SJCRH30 (cell line): ENCODE data around the gene FAM222B. TPM values are rescaled to one million over a fixed set of nuclear protein-coding genes. Genes with fewer than 3 reads are reported as not detected.

Experiments used
- DNase-seq, 2 experiments: peaks; one replicate each; pipeline ENCODE4 v3.0.0-alpha.2; 2015 to 2020
- H3K27ac ChIP-seq: fragments of 250-450 bp; sonication (Bioruptor Pico); 2 replicates; pipeline ENCODE4 v1.5.1; 2020; ENCODE audit warnings: mild to moderate bottlenecking, moderate library complexity
- H3K27me3 ChIP-seq: fragments of 250-450 bp; sonication (Bioruptor Pico); 2 replicates; pipeline ENCODE4 v1.5.1; 2020; ENCODE audit warnings: mild to moderate bottlenecking, moderate library complexity
- H3K36me3 ChIP-seq: fragments of 250-450 bp; sonication (Bioruptor Pico); 2 replicates; pipeline ENCODE4 v1.5.1; 2020; ENCODE audit warnings: mild to moderate bottlenecking, moderate library complexity
- H3K4me1 ChIP-seq: fragments of 250-450 bp; sonication (Bioruptor Pico); 2 replicates; pipeline ENCODE4 v1.5.1; 2020; ENCODE audit warnings: mild to moderate bottlenecking, moderate library complexity
- H3K4me3 ChIP-seq: fragments of 250-450 bp; sonication (Bioruptor Pico); 2 replicates; pipeline ENCODE4 v1.5.1; 2020; ENCODE audit warnings: mild to moderate bottlenecking, moderate library complexity
- H3K9me3 ChIP-seq: fragments of 250-450 bp; sonication (Bioruptor Pico); replicated peaks from 2 replicates; pipeline ENCODE4 v1.5.1; 2020; ENCODE audit warnings: mild to moderate bottlenecking, moderate library complexity
- total RNA-seq: library from RNA; depleted of rRNA; stranded (reverse); fragments of >200 nt; shearing (Covaris generic); gene quantifications from 2 replicates; pipeline ENCODE4 v1.2.3, GENCODE V29; 2014

The FAM222B gene
- total RNA-seq, 1 experiment from 2014 or later: 22.8 TPM

GRCh38 chr17:28719021-28719433 lies 123.6 kb downstream of the FAM222B start:
- Histone ChIP-seq H3K4me3 (peak overlapping the region; percentile 96), H3K4me1 (peaks cover 16% of the 10 kb centered on the region), H3K27ac (peak overlapping the region; percentile 89), H3K36me3 (peaks cover 57% of the 10 kb centered on the region), H3K27me3 (no peaks in the 10 kb centered on the region), H3K9me3 (no peaks in the 10 kb centered on the region)
- DNase-seq: no peak

- DNase-seq: peak; percentile 87 to 91
- peak overlapping the region; percentile 89 for H3K27ac ChIP-seq
- H3K4me1 ChIP-seq: peaks cover 16% of the 10 kb centered on the region
- peaks cover 57% of the 10 kb centered on the region for H3K36me3 ChIP-seq
- H3K9me3 ChIP-seq: no peaks in the 10 kb centered on the region
- peak overlapping the region; percentile 96 for H3K4me3 ChIP-seq
- H3K27me3 ChIP-seq: no peaks in the 10 kb centered on the region
These were observed 124.1 kb downstream of the FAM222B start for GRCh38 chr17:28718333-28719020.

GRCh38 chr17:28717578-28718332 lies 124.8 kb downstream of the FAM222B start, which contains the start of gene RAB34:
RAB34 (minus strand) TSS chr17:28717868; CDS start chr17:28717266, 602 bp downstream.
- DNase-seq: peak; percentile 96 to 97

GRCh38 chr17:28716740-28717577 lies 125.6 kb downstream of the FAM222B start:
- peak; percentile 78 to 79 for DNase-seq
- Histone ChIP-seq H3K27me3 (no peaks in the 10 kb centered on the region), H3K4me1 (peaks cover 13% of the 10 kb centered on the region), H3K4me3 (peak overlapping the region; percentile 96), H3K9me3 (no peaks in the 10 kb centered on the region), H3K36me3 (peaks cover 45% of the 10 kb centered on the region), H3K27ac (peak overlapping the region; percentile 89)

More at GRCh38 chr17:28717578-28718332, 124.8 kb downstream of the FAM222B start, which contains the start of gene RAB34:
- Histone ChIP-seq H3K27me3 (no peaks in the 10 kb centered on the region), H3K27ac (peak within 1 kb of the TSS; percentile 89), H3K36me3 (peaks cover 50% of the 10 kb centered on the region), H3K9me3 (no peaks in the 10 kb centered on the region), H3K4me3 (peak within 1 kb of the TSS; percentile 96), H3K4me1 (peaks cover 16% of the 10 kb centered on the region)

GRCh38 chr17:28715217-28715616 lies 127.4 kb downstream of the FAM222B start:
- Histone ChIP-seq H3K4me3 (no peak overlapping the region), H3K27ac (no peak overlapping the region), H3K9me3 (no peaks in the 10 kb centered on the region), H3K27me3 (no peaks in the 10 kb centered on the region), H3K36me3 (peaks cover 28% of the 10 kb centered on the region), H3K4me1 (peaks cover 7% of the 10 kb centered on the region; the same call in 1 of the 2 replicates)
- no peak for DNase-seq

GRCh38 chr17:28714281-28714680 lies 128.3 kb downstream of the FAM222B start:
- Histone ChIP-seq H3K27ac (no peak overlapping the region), H3K4me3 (no peak overlapping the region), H3K27me3 (no peaks in the 10 kb centered on the region), H3K4me1 (peaks cover 7% of the 10 kb centered on the region; the same call in 1 of the 2 replicates), H3K36me3 (peaks cover 25% of the 10 kb centered on the region), H3K9me3 (no peaks in the 10 kb centered on the region)
- DNase-seq: no peak

GRCh38 chr17:28712705-28713415 lies 129.7 kb downstream of the FAM222B start:
- Histone ChIP-seq H3K27me3 (no peaks in the 10 kb centered on the region), H3K36me3 (peaks cover 25% of the 10 kb centered on the region), H3K4me1 (peaks cover 7% of the 10 kb centered on the region; the same call in 1 of the 2 replicates), H3K27ac (no peak overlapping the region), H3K4me3 (no peak overlapping the region), H3K9me3 (no peaks in the 10 kb centered on the region)
- DNase-seq: no peak

- Histone ChIP-seq H3K27ac (no peak overlapping the region), H3K4me1 (peaks cover 7% of the 10 kb centered on the region; the same call in 1 of the 2 replicates), H3K4me3 (no peak overlapping the region), H3K27me3 (no peaks in the 10 kb centered on the region), H3K36me3 (peaks cover 25% of the 10 kb centered on the region), H3K9me3 (no peaks in the 10 kb centered on the region)
- DNase-seq: no peak
These were observed 130.4 kb downstream of the FAM222B start for GRCh38 chr17:28712032-28712704.

- Histone ChIP-seq H3K27me3 (no peaks in the 10 kb centered on the region), H3K4me1 (peaks cover 7% of the 10 kb centered on the region; the same call in 1 of the 2 replicates), H3K27ac (peak within 1 kb of the TSS; percentile 88), H3K4me3 (peak within 1 kb of the TSS; percentile 68), H3K36me3 (peaks cover 25% of the 10 kb centered on the region), H3K9me3 (no peaks in the 10 kb centered on the region)
- DNase-seq: no peak
These were observed 130.9 kb downstream of the FAM222B start, which contains the start of gene PROCA1 for GRCh38 chr17:28711723-28712031. PROCA1 (minus strand) TSS chr17:28711888; CDS start chr17:28711660, 228 bp downstream.

GRCh38 chr17:28710861-28711722 lies 131.5 kb downstream of the FAM222B start:
- Histone ChIP-seq H3K4me1 (peaks cover 3% of the 10 kb centered on the region; the same call in 1 of the 2 replicates), H3K4me3 (peak overlapping the region; percentile 68), H3K9me3 (no peaks in the 10 kb centered on the region), H3K27me3 (no peaks in the 10 kb centered on the region), H3K27ac (peak overlapping the region; percentile 88), H3K36me3 (peaks cover 25% of the 10 kb centered on the region)
- peak; percentile 97 to 98 for DNase-seq

- DNase-seq: no peak
- H3K36me3 ChIP-seq: peaks cover 14% of the 10 kb centered on the region
- no peaks in the 10 kb centered on the region for H3K9me3 ChIP-seq
- H3K4me3 ChIP-seq: no peak overlapping the region
- no peaks in the 10 kb centered on the region for H3K27me3 ChIP-seq
- no peak overlapping the region for H3K27ac ChIP-seq
- no peaks in the 10 kb centered on the region; the same call in 1 of the 2 replicates for H3K4me1 ChIP-seq
These were observed 135.3 kb downstream of the FAM222B start for GRCh38 chr17:28707339-28707720.

GRCh38 chr17:28706471-28707338 lies 135.9 kb downstream of the FAM222B start:
- H3K4me3 ChIP-seq: no peak overlapping the region
- no peaks in the 10 kb centered on the region; the same call in 1 of the 2 replicates for H3K4me1 ChIP-seq
- H3K9me3 ChIP-seq: no peaks in the 10 kb centered on the region
- H3K36me3 ChIP-seq: peaks cover 21% of the 10 kb centered on the region
- no peak for DNase-seq
- no peaks in the 10 kb centered on the region for H3K27me3 ChIP-seq
- H3K27ac ChIP-seq: no peak overlapping the region
